DMS 273 treated with DMSO at 0.1 percent for 48 hours (cell line): ENCODE results near the gene HOMER2.
"Not testable (repeated sequence)": the region's sequence is repeated elsewhere in the genome, so short reads cannot be mapped to it uniquely, and the experiment has no call there.

Experiments used
- DNase-seq: peaks from one replicate; lab custom pipeline; 2025; lab: John Stamatoyannopoulos, UW

HOMER2 gene

GRCh38 chr15:82952158-82953081 lies at the start of gene HOMER2:
TSS of gene HOMER2 (minus strand) at chr15:82952720. CDS start at chr15:82952535, 185 bp downstream.
- no peak for DNase-seq

DNA sequence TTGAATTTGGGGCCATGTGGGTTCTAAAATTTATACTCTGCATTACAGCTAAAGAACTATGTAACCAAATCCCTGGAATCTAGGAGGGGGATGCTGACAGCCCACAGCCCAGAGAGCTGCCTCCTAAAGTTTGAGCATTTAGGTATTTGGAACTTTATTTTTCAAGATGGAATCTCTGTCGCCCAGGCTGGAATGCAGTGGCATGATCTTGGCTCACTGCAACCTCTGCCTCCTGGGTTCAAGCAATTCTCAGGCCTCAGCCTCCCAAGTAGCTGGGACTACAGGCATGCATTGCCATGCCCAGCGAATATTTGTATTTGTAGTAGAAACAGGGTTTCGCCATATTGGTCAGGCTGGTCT lies 48.1 kb upstream of the HOMER2 start:
- DNase-seq, result not testable (repeated sequence)

DNA sequence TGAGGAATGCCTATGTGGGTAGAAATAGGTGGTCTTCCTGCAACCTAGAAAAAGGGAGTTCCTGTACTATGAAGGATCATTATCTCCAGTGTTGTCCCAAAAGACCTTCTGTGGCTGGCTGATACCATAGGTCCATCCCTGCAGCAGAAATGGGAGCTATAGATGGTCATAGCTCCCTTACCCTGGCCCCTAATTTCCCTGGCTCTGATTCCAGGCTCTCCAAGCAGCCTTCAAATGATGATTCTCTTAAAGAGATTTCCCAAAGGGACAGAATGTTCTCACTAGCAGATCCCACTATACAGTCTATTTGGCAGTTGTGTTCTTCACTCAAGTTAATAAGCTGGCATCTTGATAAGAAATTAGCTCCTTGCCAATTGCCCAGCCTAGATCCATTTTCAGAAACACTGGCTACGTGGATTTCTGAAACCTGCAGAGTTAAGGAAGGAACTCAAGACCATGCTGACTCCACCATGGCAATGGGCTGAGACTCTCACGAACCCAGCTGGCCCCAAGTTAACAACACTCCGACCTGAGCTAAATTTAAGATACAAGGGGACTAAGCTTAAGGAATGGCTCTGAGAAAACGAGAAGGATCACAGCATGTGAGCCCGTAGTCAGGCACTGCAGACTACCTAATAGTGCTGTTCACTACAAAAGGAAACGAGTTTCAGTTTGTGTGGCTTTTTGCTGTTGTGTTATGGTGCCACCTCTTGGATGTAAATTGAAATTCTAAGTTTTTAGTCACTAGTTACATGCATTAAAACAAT lies 47.6 kb upstream of the HOMER2 start:
- DNase-seq, result no peak

- DNase-seq, result no peak
These were observed 46.9 kb upstream of the HOMER2 start for GRCh38 chr15:82999426-82999825.

DNA sequence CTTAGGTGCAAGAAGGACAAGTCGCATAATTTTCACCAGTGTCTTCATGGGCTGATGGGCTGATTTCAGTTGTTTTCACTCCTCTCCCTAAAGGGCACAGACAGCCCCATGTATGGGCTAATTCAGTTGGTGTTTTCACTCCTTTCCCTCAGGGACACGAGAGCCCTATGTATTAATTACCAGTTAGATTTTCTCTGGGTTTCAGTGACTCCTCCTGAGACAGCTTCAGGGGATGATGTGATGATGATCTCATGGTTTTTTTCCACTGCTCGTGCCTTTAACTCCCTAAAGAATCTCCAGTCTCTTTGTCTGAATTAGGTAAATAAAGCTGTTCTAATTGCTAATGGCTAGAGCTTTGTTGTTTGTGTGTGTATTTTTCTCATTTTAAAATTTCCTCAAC lies 43.4 kb upstream of the HOMER2 start:
- DNase-seq, result no peak

DNA sequence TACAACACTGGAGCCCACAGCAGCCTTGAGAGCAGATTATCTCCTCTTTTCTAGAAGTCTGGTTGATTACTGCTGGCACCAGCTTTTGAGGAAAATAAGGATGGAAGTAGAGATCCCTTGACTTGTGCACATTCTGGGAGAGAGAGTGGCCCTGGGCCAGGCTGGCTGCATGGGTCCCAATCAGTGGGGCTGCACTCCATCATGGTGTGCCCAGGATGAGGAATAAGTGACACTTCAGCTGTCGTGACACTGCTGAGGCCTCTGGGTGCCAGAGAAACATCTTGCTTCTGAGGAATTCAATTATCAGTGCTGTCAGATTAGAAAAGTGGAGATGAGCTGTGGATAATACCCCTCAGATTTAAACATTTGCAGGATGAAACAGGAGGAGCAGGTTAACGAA lies 42.6 kb upstream of the HOMER2 start:
- no peak for DNase-seq

- DNase-seq, result no peak
These were observed 40.6 kb upstream of the HOMER2 start for GRCh38 chr15:82993144-82993543.

DNA sequence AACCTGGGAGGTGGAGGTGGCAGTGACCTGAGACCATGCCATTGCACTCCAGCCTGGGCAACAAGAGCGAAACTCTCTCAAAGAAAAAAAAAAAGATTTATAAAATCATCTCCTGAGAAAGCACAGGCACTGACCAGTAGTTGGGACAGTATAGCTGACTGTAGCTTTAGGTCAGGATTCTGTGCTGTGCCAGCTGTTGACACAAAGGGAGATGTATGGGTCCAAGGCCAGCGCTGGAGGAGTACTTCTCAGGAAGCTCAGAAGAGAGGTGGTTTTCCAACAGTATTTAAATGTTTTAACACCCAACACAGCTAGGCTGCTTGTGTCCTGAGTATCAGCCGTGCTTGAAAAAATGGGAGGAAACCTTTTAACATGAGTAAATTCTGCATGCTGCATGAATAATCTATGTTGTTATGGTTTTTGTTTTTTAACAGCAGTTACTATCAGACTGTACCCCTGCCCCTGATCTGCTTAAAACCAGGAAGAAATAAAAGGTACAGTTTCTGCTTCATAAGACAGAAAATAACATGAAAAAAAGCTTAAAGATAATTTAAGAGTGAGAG lies 40.0 kb upstream of the HOMER2 start:
- DNase-seq, result no peak

GRCh38 chr15:82986442-82986780 lies 33.9 kb upstream of the HOMER2 start:
- DNase-seq, result no peak

DNA sequence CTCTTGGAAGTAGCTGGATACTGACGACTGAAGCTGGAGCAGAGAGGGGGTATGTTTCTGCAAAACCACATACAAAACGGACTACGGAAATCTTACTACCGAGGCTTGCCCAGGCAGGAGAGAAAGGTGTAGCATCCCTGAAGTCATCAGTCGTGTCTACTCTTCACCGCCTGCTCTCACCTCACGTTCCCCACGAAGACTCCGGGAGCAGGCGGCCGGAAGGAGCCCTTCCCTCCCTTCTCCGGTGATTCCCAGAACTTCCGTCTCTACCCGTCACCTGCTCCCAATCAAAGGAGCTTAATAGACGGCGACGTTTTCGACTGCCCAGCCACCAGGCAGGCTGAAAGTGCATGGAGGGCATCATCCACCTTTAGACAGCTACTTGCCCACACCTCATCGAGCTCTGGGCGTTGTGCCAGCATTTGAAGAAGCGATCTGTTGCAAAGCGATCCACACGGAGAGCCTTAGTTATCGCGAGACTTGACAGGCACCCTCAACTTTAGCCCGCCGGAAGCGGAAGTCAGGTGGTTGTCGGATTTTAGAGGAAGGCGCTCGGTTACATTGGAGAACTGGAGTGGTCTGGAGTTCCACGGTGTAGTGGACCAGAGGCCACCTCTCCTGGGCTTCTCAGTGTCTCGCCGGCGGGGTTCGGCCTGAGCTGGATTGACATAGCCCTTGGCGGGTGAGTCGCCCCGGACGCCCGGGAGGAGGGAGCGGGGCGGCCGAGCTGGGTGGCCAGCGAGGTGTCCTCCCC lies 33.3 kb upstream of the HOMER2 start, which contains the start of gene RAMAC:
Gene RAMAC, plus strand, starts transcription at position 523 of the 754 bp plus-strand sequence. CDS start 2,809 bp downstream, outside the sequence.
- DNase-seq, result peak; percentile 80

- no peak for DNase-seq
These were observed 28.5 kb upstream of the HOMER2 start for GRCh38 chr15:82980981-82981380.

GRCh38 chr15:82979726-82980125 lies 27.2 kb upstream of the HOMER2 start:
- DNase-seq, result no peak

GRCh38 chr15:82978438-82978837 lies 25.9 kb upstream of the HOMER2 start:
- no peak for DNase-seq

DNA sequence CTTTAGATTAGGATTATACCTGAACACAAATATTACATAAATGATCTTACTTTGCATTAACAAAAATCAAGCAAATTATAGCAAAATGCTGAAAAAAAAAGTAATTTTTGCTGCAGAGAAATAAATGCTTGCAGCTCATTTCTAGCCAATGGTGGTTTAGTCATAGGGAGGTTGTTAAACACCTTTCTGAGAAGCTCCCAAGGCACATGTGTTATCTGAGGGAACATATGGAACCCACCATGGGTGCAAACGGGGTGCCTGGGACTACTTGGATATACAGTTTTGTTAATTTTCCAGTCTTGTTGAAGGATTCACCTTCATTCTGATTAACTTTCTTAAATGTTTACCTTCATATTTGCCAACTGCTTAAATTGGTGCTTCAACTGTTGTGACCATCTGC lies 24.6 kb upstream of the HOMER2 start:
- DNase-seq, result no peak

GRCh38 chr15:82972990-82973389 lies 20.5 kb upstream of the HOMER2 start:
- DNase-seq, result no peak

DNA sequence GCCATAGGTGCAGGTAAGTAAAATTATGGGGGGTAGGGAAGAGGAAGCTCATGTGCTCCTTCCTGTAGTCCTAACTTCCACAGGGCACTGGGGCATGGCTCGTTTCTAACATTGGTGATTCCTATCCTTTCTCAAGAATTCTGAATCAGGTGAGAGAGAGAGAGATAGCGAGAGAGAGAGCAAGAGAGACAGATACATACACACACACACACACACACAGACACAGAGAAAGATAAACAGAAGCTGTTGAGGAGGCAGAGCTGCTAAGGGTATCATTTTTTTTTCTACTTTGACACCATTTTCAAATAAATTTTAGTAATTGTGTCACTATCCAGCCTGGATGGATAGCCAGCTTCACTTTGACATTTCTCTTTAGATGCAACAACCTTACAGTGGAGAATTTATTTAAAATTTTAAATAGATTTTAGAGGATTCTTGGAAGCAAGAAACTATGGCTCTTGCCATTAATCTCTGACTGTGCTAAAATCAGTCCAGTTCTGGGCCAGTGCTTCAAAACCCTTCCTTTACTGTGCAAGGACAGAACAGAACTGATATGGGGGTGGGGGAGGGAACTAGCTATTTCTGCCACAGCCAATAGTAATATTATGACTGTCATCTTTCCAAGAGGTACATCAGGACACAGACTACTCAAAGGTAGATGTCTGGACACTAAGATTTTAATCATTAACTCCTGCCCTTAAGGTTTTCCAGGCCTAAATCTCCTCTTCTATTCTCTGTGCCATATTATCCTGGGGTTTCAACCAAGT lies 18.9 kb upstream of the HOMER2 start:
- DNase-seq, result no peak

GRCh38 chr15:82970696-82971095 lies 18.2 kb upstream of the HOMER2 start:
- no peak for DNase-seq

GRCh38 chr15:82970078-82970686 lies 17.7 kb upstream of the HOMER2 start:
- no peak for DNase-seq

GRCh38 chr15:82969353-82969752 lies 16.8 kb upstream of the HOMER2 start:
- no peak for DNase-seq

- no peak for DNase-seq
These were observed 15.5 kb upstream of the HOMER2 start for GRCh38 chr15:82968066-82968465.

DNA sequence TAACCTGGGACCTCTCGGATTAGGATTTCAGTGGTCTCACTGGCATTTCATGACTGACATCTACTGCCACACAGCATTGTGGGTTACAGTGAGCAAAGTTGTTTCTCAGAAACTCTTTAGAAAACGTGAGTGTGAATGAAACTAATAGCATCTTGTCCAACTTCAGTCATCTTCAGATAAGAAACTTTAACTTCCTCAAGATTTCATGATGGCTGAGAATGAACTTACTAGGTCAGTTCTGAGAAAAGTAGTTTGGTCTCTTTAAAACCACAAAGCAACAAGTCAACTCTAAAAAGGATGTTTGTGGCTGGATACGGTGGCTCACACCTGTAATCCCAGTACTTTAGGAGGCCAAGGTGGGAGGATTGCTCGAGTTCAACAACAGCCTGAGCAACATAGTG lies 14.2 kb upstream of the HOMER2 start:
- no peak for DNase-seq
